Hypothalamus (tissue), 51 donors: Measurements from ENCODE around the gene TPRG1.

Experiments used
- DNase-seq, 51 donors: peaks; one replicate each; lab custom pipeline; 2025; lab: John Stamatoyannopoulos, UW

Gene TPRG1

GRCh38 chr3:189222927-189223636 is 51.3 kb downstream of the TPRG1 start:
- DNase-seq, result no peak

GRCh38 chr3:189225431-189225830 is 53.7 kb downstream of the TPRG1 start:
- DNase-seq, result no peak

- no peak for DNase-seq
Observed at GRCh38 chr3:189227249-189227648, 55.5 kb downstream of the TPRG1 start.

GRCh38 chr3:189229196-189229828 is 57.5 kb downstream of the TPRG1 start:
- no peak for DNase-seq

DNA sequence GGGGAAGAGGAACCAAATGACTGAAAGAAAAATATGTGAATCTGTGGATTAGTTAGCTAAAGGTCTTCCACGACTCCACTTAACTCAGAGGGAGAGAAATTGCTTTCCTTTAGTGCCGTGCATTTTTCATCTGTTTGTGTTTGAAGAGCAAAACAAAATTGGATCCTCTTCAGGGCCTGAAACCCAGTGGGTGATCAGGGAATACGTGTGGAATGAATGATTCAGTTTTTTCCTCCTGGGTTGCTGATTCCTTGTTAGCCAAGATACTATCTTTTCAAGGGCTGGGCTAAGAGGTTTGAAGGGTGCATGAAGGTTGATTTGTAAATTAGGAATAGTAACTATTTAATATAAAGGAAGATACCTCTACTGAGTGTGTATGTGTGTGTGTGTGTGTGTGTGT is 61.0 kb downstream of the TPRG1 start:
- no peak for DNase-seq

- DNase-seq, result peak in 29 of 51 donors; percentile 0 to 45 (median 12)
Observed at GRCh38 chr3:189233225-189233858, 61.6 kb downstream of the TPRG1 start.

DNA sequence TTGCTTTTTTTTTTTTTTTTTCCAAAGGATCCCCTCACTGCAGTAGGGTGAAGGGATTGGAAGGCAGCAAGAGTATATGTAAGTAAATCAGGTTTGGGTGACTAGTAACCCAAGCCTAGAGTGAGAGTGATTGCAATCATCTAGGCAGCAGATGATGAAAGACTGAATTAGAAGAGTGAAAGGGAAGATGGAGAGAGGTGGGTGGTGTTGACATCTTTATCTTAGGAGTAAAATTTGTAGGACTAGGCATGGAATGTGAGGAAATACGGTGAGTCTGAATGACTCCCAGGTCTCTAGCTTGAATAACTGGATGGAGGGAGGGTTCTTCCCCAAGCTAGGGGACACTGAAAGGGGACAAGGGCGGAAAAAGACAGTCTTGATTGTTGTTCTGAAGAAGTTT is 63.4 kb downstream of the TPRG1 start:
- DNase-seq, result no peak

DNA sequence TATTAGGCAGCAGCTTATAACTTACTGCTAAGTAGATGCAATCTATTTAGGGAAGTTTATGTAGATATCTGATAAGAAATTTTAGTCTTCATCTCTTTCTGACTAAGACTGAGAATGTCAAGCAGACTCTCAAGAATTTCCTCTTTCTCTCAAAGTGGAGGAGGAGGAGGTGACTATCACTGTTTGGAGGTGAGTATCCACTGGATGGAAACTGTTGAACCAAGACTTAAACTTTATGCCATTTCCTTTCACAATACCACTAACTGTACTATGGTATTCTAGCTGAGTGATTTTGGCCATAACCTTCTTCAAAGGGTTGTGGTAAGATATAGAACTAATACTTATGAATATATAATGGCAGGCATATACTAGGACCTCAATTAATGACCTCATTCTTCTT is 64.6 kb downstream of the TPRG1 start:
- DNase-seq, result no peak

DNA sequence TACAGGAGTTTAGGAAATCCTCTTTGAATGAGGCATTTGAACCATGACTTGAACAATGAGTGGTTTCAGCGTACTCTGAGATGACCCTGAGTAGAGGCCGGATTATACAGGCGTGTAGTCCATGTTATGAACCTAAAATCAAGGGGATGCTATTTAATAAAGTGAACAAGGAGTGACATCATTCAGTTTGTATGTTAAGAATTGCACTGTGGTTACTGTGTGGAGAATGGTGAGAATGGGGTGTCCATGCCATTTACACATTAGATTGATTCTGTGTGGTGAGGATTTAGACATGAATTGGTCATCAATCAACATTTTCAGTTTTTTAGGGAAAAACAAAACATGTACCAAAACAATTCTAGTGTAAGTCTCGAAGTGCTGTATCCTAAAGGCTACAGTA is 65.8 kb downstream of the TPRG1 start:
- no peak for DNase-seq

GRCh38 chr3:189238071-189238470 is 66.3 kb downstream of the TPRG1 start:
- no peak for DNase-seq

- DNase-seq, result no peak
Observed at GRCh38 chr3:189239616-189240015, 67.8 kb downstream of the TPRG1 start.

DNA sequence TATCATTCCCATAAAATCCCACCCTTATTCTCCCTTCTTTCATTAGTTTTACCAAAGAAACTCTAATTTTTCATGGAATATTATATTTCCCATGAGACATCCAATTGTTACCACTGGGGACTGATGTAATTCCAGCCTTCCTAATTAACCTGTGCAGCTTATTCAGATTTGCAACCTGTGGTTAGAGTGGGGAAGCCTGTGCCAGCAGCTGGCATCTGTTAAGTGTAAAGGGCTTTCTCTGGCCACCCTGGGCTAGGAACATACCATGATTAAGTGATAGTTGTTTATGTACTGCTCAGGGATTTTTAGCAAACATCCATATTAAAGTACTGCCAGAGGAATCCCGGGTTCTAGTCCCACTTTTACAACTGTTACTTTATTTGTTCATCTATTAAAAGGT is 78.2 kb downstream of the TPRG1 start:
- no peak for DNase-seq

DNA sequence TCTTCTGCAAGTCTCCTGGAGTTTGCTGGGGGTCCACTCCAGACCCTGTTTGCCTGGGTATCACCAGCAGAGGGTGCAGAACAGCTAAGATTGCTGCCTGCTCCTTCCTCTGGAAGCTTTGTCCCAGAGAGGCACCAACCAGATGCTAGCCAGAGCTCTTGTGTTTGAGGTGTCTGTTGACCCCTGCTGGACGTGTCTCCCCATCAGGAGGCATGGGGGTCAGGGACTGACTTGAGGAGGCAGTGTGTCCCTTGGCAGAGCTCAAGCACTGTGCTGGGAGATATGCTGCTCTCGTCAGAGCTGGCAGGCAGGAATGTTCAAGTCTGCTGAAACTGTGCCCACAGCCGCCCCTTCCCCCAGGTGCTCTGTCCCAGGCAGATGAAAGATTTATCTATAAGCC is 86.5 kb downstream of the TPRG1 start:
- no peak for DNase-seq

- DNase-seq, result no peak
Observed at GRCh38 chr3:189260556-189261493, 89.1 kb downstream of the TPRG1 start.

DNA sequence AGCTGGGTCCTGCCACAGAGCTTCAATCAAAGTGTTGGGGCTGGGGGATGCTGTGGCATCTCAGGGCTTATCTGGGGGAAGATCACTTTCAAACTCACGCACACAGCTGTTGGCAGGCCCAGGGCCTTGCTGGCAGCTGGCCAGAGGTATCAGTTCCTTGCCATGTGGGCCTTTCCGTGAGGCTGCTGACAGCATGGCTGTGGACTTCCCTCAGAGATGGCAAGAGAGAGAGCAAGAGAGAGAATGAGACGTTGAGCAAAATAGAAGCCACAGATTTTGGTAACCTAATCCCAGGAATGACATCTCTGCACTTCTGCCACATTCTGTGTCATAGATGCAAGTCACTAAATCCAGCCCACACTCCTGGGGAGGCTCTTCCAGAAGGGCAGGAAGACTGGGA is 91.0 kb downstream of the TPRG1 start:
- peak in 8 of 51 donors; percentile 0 to 16 (median 4) for DNase-seq

DNA sequence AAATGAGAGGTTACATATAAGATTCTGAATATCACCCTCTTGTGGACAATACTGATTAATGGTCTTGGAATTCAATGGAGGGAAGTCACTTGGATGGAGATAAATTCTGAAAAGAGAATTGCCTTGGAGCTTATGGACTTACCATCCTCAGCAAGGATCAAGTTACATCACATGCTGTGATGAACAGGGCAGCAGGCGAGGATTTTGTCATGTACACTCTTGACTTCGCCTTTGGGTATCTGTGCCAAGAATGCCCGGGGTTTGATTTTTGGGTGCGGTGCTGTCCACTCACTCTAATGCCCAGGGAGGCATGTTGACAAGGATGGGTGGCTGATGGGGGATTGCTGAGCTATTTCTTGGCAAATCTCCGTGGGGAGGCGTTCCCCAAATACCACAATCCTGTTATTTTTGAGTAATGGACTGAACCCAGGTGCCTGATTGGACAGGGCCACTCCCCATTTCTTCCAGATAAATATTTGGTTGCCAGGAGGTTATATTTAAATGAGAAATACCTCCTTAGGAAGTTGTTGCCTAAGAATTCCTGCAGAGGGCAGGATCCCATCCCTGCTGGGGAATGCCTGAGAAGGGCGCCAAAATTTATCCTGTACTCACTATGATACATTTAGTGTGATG is 96.3 kb downstream of the TPRG1 start:
- no peak for DNase-seq

DNA sequence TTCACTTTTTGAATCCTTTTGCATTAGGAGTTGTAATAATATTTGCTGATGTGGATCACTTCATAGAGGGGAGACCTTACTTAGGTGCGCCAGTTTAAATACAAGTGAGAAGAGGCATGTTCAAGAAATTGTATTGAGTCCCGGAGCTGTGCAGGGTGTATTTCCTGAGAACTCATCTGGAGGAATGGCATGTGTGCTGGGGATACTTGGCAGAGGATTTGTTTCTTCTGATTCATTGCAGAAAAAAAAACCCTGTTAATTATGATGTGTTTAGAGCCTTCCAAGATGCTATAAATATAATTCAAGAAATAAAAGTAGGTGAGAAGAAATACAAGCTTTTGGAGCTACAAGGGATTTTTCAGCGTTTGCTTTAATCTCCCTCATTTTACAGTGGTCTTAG is 97.6 kb downstream of the TPRG1 start:
- no peak for DNase-seq

DNA sequence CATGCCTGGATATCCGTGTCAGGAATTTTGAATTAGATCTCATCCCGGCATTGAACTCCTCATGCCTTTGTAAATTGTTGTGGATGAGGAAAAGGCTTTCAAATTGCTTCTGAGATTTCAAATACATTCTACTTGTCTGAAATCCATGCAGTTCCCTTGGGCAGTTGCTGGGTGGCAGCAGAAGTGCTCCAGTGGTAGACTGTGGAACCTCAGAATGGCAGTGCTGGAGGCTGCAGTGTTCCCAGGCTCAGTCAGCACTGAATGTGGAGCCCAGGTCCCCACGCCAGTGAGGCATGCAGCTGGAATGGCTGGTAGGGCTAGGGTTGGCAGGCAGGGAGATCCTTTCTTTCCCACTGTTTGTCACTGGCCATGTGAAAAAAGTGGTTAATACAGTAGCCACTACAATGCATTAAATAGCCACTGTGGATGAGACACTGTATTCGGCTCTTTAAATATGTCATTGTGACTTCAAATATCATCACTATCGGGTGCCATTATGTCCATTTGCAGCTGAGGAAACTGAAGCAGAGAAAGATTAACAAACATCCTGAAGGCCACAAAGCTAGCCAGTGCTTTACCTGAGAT is 98.6 kb downstream of the TPRG1 start:
- peak in 27 of 51 donors; percentile 1 to 58 (median 13) for DNase-seq

- DNase-seq, result no peak
Observed at GRCh38 chr3:189272500-189273119, 100.8 kb downstream of the TPRG1 start.

GRCh38 chr3:189273736-189274135 is 102.0 kb downstream of the TPRG1 start:
- no peak for DNase-seq
